Measurements from ENCODE around the gene GFY.

- no peak for TF ChIP-seq EP300 (IDR thresholded peaks at IDR 0.05)
- TF ChIP-seq, protein P1, sequence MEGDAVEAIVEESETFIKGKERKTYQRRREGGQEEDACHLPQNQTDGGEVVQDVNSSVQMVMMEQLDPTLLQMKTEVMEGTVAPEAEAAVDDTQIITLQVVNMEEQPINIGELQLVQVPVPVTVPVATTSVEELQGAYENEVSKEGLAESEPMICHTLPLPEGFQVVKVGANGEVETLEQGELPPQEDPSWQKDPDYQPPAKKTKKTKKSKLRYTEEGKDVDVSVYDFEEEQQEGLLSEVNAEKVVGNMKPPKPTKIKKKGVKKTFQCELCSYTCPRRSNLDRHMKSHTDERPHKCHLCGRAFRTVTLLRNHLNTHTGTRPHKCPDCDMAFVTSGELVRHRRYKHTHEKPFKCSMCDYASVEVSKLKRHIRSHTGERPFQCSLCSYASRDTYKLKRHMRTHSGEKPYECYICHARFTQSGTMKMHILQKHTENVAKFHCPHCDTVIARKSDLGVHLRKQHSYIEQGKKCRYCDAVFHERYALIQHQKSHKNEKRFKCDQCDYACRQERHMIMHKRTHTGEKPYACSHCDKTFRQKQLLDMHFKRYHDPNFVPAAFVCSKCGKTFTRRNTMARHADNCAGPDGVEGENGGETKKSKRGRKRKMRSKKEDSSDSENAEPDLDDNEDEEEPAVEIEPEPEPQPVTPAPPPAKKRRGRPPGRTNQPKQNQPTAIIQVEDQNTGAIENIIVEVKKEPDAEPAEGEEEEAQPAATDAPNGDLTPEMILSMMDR (IDR thresholded peaks at IDR 0.05): no peak
- no peak for TF ChIP-seq POLR2A (IDR thresholded peaks at IDR 0.05)
- no peak for TF ChIP-seq POLR2AphosphoS5 (IDR thresholded peaks at IDR 0.05)
Observed at GRCh38 chr19:49421039-49421877, 3.9 kb upstream of the GFY start.
